Ovary (tissue), 9 donors: Measurements from ENCODE around the gene CACFD1. TPM values are rescaled to one million over a fixed set of nuclear protein-coding genes. Genes with fewer than 3 reads are reported as not detected.
A peak's percentile ranks its signal among the peaks of the same experiment; 100 is the strongest.

Experiments
- DNase-seq, 5 donors: peaks; one replicate each; pipeline ENCODE4 v3.0.0-alpha.2; 2019 to 2020
- H3K27ac ChIP-seq, 2 donors: fragments of 200-600 bp; one replicate each; pipeline versions ENCODE4 v1.5.1 to v1.8.0; 2019 to 2022
- H3K27me3 ChIP-seq: fragments of 200-600 bp; one replicate; pipeline ENCODE4 v1.8.0; 2022
- H3K36me3 ChIP-seq: fragments of 200-600 bp; sonication (generic); one replicate; pipeline ENCODE4 v1.5.1; 2019
- H3K4me1 ChIP-seq: one replicate; pipeline ENCODE4 v1.8.1; 2013; ENCODE audit warnings: mild to moderate bottlenecking, moderate library complexity; ENCODE audit not compliant: insufficient read depth
- H3K4me3 ChIP-seq: fragments of 200-600 bp; sonication (generic); one replicate; pipeline ENCODE4 v1.5.1; 2017
- H3K9me3 ChIP-seq, 2 donors: fragments of 200-600 bp in 1 of 2; sonication (generic) in 1 of 2; one replicate each; pipeline versions ENCODE4 v1.5.1 to v1.8.1; 2013 to 2019; ENCODE audit warnings: mild to moderate bottlenecking in 1 of 2, moderate library complexity in 1 of 2
- EP300 ChIP-seq: sonication (generic); formaldehyde crosslinking; IDR thresholded peaks from one replicate; pipeline ENCODE4 v1.6.1; 2017; ENCODE audit warnings: antibody characterized with exemption
- POLR2A ChIP-seq: fragments of 450-650 bp; IDR thresholded peaks from one replicate; pipeline ENCODE4 v1.6.1; 2017; ENCODE audit warnings: antibody characterized with exemption, mild to moderate bottlenecking, moderate library complexity
- WGBS, 3 donors: extraction: QIAGEN DNeasy Blood & Tissue Kit in 1 of 3; methylation state at CpG; one replicate each; pipeline versions ENCODE4 v1.1.5 to v1.1.7; 2013 to 2017; 5-methylcytosine and 5-hydroxymethylcytosine counted together
- intact Hi-C, 4 donors: fragments of 100-400 bp; cut with DNase I; formaldehyde crosslinking; loops; one replicate each; pipeline versions ENCODE4 v1.11.0 to v1.15.1; 2022 to 2023
- polyA plus RNA-seq, 2 donors: library from polyadenylated mRNA; stranded (reverse); fragments of 200-250 nt in 1 of 2; fragments of 350-450 nt in 1 of 2; fragmentation: Illumina TruSeq in 1 of 2; extraction: RNeasy Lipid Tissue Mini Kit (QIAGEN cat#74804) in 1 of 2; gene quantifications; one replicate each; pipeline ENCODE4 v1.2.3, GENCODE V29; 2013 to 2014
- total RNA-seq, 7 donors: library from RNA; depleted of rRNA in 2 of 7; stranded (reverse); fragments of >200 nt in 2 of 7; fragmentation: NEBNext Ultra II Directional in 3 of 7; extraction: Animal tissue kit (Norgen Biotek cat#: 25700) in 3 of 7; gene quantifications; one replicate each; pipeline versions ENCODE4 v1.1.0 to v1.2.4, GENCODE V29; 2016 to 2023
- TF ChIP-seq, protein P1 (sequence below), 3 donors: fragments of 450-650 bp in 2 of 3; fragments of 200-600 bp in 1 of 3; IDR thresholded peaks; one replicate each; pipeline versions ENCODE4 v1.5.1 to v1.8.0; 2016 to 2022; ENCODE audit warnings: antibody characterized with exemption in 3 of 3, mild to moderate bottlenecking in 1 of 3
- donor health status: DM: no; HTN: no; CAD: no; lungs with moderate emphysema.
- donor health status: DM: no; HTN: no; CAD: no.
- donor health status: Bipolar disorder and iron deficiency.
- donor health status: DM: yes; HTN: yes; CAD: no.
- donor health status: DM: no; HTN: no; CAD: no.
- donor health status: DM: yes; HTN: yes; CAD: no.

CACFD1 gene
- total and polyA plus RNA-seq, 9 donors = 1.6 to 23.4 (median 16.0) TPM

DNA sequence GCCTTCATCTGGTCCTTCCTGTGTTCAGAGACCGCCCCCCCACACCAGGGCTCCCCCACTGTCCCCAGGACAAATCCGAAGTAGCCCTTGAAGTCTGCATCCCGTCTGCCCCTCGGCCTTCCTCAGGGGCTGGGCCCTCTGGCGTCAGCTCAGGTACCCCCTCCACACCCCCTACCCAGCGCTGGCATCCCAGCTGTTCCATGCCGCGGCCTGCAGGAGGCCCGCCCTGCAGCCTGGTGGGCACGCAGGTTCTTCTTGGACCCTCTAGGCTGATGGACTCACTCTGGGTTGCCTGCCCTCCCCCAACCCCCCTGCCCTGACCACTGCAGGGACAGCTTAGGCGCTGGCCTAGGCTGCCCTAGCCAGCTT lies 12.5 kb downstream of the CACFD1 start:
- WGBS, 3 donors = 61 to 71% (median 71%) methylated on average over 9 to 11 of the region's 11 CpGs
- no peaks in the 10 kb centered on the region for H3K9me3 ChIP-seq
- intact Hi-C loops = no loop called here
- TF ChIP-seq, protein P1, sequence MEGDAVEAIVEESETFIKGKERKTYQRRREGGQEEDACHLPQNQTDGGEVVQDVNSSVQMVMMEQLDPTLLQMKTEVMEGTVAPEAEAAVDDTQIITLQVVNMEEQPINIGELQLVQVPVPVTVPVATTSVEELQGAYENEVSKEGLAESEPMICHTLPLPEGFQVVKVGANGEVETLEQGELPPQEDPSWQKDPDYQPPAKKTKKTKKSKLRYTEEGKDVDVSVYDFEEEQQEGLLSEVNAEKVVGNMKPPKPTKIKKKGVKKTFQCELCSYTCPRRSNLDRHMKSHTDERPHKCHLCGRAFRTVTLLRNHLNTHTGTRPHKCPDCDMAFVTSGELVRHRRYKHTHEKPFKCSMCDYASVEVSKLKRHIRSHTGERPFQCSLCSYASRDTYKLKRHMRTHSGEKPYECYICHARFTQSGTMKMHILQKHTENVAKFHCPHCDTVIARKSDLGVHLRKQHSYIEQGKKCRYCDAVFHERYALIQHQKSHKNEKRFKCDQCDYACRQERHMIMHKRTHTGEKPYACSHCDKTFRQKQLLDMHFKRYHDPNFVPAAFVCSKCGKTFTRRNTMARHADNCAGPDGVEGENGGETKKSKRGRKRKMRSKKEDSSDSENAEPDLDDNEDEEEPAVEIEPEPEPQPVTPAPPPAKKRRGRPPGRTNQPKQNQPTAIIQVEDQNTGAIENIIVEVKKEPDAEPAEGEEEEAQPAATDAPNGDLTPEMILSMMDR (IDR thresholded peaks at IDR 0.05) = no peak
- TF ChIP-seq POLR2A = no peak
- TF ChIP-seq EP300 = no peak
- no peaks in the 10 kb centered on the region for H3K36me3 ChIP-seq
- no peaks in the 10 kb centered on the region for H3K4me1 ChIP-seq
- DNase-seq = no peak
- no peak overlapping the region for H3K27ac ChIP-seq
- H3K27me3 ChIP-seq = no peaks in the 10 kb centered on the region
- no peak overlapping the region for H3K4me3 ChIP-seq

DNA sequence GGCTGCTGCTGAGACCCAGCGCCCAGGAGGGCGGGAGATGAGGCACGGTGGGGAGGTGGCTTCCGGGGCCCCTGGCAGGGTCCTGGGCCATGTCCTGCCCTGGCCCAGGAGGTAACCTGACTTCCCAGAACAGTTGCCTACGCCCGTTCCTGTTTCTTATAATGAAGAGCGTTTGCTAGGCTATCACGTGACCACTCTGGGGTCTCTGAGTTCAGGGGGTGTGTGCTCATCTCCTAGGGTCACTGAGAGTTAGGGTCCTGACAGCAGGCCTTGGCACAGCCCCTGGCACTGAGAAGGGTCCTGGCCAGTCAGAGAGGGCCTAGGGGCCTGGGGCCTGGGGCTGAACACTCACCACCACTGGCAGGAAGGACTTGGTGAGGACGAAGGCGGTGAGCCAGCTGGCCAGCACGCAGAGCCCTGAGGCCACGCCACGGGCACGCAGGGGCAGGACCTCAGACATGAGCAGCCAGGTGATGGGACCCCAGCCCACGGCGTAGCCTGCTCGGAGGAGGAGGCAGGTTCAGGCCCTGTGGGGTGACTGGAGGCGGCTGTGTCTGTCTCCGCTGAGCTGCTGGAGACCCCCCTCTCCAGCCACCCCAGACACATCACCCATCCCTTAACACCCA lies 13.1 kb downstream of the CACFD1 start:
- Histone ChIP-seq H3K9me3 (no peaks in the 10 kb centered on the region), H3K36me3 (no peaks in the 10 kb centered on the region), H3K4me1 (no peaks in the 10 kb centered on the region), H3K4me3 (no peak overlapping the region), H3K27ac (no peak overlapping the region), H3K27me3 (no peaks in the 10 kb centered on the region)
- WGBS, 3 donors = 65 to 78% (median 66%) methylated on average over 18 to 19 of the region's 19 CpGs
- DNase-seq = peak in 1 of 5 donors; percentile 41
- intact Hi-C loops = no loop called here
- TF ChIP-seq, protein P1 (IDR thresholded peaks at IDR 0.05) = no peak
- TF ChIP-seq EP300 (no peak), POLR2A (no peak)

GRCh38 chr9:133473743-133474142 lies 14.0 kb downstream of the CACFD1 start:
- Histone ChIP-seq H3K4me1 (peaks cover 1% of the 10 kb centered on the region), H3K4me3 (no peak overlapping the region), H3K36me3 (no peaks in the 10 kb centered on the region), H3K27me3 (no peaks in the 10 kb centered on the region), H3K27ac (no peak overlapping the region), H3K9me3 (no peaks in the 10 kb centered on the region)
- TF ChIP-seq, protein P1 (IDR thresholded peaks at IDR 0.05) = no peak
- no peak for TF ChIP-seq EP300
- TF ChIP-seq POLR2A = no peak
- no peak for DNase-seq
- WGBS, 3 donors = 83 to 91% (median 85%) methylated on average over 10 to 20 of the region's 20 CpGs
- intact Hi-C loops = no loop called here

- intact Hi-C loops = no loop called here
- Histone ChIP-seq H3K9me3 (no peaks in the 10 kb centered on the region), H3K36me3 (no peaks in the 10 kb centered on the region), H3K27ac (no peak overlapping the region), H3K27me3 (no peaks in the 10 kb centered on the region), H3K4me1 (peaks cover 2% of the 10 kb centered on the region), H3K4me3 (no peak overlapping the region)
- WGBS, 3 donors = 75 to 87% (median 80%) methylated on average over 3 to 5 of the region's 5 CpGs
- no peak for DNase-seq
- TF ChIP-seq, protein P1 (IDR thresholded peaks at IDR 0.05) = no peak
- no peak for TF ChIP-seq POLR2A
- no peak for TF ChIP-seq EP300
Observed at GRCh38 chr9:133474215-133474614, 14.4 kb downstream of the CACFD1 start.
